GM20000 (cell line): ENCODE data around the gene PFKL.

Experiments used
- DNase-seq: peaks from one replicate; pipeline ENCODE4 v3.0.0; 2012; ENCODE audit warnings: low spot score
- TF ChIP-seq, protein P1 (sequence below): IDR thresholded peaks from 2 replicates; pipeline ENCODE4 v1.5.1; 2012; ENCODE audit warnings: mild to moderate bottlenecking, control low read depth; ENCODE audit errors: extremely low read depth, missing control alignments

PFKL gene

DNA sequence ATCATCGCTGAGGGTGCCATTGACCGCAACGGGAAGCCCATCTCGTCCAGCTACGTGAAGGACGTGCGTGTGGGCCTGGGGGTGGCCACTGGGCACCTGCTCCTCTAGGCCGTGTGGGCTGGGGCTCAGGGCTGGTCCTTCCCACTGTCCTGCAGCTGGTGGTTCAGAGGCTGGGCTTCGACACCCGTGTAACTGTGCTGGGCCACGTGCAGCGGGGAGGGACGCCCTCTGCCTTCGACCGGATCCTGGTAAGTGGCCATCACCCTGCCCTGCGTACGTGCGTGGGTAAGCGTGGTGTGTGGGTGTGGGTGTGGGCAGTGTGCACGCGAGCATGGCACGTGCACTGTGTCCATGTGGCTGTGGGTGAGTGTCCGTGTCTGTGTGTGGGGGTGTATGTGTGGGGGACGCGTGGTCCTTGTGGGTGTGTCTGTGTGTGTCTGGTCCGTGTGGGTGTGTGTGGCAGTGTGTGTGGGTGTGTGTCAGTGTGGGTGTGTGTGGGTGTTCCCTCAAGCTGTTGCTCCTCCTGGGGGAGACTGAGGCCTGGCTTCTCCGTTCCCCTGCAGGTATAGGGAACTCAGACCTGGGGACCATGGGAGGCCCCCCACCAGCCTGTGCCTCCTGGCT lies 16.5 kb downstream of the PFKL start:
- DNase-seq, result no peak
- TF ChIP-seq, protein P1, sequence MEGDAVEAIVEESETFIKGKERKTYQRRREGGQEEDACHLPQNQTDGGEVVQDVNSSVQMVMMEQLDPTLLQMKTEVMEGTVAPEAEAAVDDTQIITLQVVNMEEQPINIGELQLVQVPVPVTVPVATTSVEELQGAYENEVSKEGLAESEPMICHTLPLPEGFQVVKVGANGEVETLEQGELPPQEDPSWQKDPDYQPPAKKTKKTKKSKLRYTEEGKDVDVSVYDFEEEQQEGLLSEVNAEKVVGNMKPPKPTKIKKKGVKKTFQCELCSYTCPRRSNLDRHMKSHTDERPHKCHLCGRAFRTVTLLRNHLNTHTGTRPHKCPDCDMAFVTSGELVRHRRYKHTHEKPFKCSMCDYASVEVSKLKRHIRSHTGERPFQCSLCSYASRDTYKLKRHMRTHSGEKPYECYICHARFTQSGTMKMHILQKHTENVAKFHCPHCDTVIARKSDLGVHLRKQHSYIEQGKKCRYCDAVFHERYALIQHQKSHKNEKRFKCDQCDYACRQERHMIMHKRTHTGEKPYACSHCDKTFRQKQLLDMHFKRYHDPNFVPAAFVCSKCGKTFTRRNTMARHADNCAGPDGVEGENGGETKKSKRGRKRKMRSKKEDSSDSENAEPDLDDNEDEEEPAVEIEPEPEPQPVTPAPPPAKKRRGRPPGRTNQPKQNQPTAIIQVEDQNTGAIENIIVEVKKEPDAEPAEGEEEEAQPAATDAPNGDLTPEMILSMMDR, result no peak

DNA sequence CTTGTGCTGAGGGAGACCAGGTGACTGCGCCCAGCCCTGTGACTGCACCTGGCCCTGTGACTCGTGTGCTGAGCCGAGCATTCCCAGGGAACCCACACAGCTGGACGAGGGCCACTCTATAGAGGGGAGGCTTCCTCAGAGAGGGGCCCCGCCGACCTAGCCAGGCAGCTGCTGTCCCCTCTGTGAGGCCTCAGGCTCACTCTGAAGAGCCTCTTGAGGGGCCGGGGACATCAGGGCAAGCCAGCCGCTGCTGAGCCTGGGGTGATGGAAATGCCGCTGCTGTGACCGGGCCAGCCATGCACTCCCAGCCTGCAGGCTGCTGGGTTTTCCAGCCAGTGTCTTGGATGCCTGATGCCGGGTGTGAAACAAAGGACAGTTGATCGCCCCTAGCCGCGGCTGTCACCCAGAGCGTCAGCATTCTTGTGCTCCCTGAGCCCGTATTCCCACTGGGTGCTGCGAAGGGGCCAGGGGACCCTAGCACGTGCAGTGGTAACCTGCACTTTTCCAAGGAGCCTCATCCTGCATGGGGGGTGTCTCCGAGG lies 17.5 kb downstream of the PFKL start:
- TF ChIP-seq, protein P1, result no peak
- no peak for DNase-seq

DNA sequence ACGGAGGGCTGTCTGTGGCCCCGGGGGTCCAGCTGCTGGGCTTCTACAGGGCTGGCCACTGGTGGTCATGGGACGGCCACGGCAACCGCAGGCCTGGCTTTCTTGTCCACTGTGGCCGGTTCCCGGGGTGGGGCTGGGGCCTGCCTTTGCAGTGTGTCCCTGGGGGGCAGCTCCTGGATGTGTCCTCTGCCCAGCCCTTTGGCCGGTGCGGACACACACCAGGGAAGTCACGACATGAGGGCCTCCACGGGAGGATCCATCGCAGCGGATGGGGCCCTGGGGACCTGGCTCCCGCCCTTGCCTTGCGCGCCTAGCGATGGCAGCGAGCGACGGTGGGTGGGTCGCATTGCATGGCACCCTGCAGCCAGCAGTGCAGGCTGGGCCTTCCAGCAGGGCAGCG lies 18.0 kb downstream of the PFKL start:
- TF ChIP-seq, protein P1, result no peak
- DNase-seq, result no peak

DNA sequence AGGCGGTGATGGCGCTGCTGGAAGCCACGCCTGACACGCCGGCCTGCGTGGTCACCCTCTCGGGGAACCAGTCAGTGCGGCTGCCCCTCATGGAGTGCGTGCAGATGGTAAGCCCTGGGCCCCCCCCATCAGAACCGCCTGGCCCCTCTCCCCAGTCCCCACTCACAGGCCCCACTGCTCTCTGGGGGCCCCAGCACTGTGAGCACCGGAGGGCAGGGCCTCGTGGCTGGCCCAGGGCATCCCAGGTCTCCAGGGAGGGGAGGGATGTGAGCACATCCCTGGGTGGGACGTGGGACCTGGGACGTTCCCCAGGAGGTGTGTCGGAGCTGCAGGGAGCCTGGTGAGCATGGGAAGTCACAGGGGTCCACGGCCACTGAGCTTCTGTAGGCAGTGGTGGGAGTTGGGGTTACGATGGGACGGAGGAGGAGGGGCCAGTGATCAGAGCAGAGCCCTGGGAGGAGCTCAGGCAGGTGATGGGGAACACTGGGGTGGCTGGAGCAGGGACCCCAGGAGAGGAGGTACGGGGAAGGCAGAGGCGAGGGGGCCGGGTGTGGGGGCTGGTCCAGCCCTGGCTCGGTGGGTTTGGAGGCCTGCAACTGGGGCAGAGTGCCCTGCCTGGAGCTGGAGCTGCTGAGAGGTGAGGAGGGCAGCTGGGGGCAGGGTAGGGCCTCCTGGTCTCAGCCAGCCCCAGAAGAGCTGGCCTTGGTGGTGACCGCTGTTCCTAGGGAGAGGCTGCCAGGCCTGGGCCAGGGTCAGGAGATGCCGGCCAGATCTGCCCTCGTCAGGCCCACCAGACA lies 18.8 kb downstream of the PFKL start:
- TF ChIP-seq, protein P1, result no peak
- DNase-seq, result no peak

GRCh38 chr21:44319407-44320065 lies 19.7 kb downstream of the PFKL start:
- TF ChIP-seq, protein P1, result no peak

GRCh38 chr21:44320847-44321246 lies 21.0 kb downstream of the PFKL start:
- TF ChIP-seq, protein P1, result no peak
- no peak for DNase-seq

More at GRCh38 chr21:44319407-44320065, 19.7 kb downstream of the PFKL start:
- DNase-seq, result no peak

- TF ChIP-seq, protein P1, result no peak
- DNase-seq, result no peak
Observed at GRCh38 chr21:44321846-44322450, 22.1 kb downstream of the PFKL start.
